HepG2 (cell line): Measurements from ENCODE around the gene PPP1R18. TPM values are rescaled to one million over a fixed set of nuclear protein-coding genes. Genes with fewer than 3 reads are reported as not detected.

ENCODE experiments used
- ATAC-seq: fragments of 200-7000 bp; cut with Tn5 transposase; 3 replicates; pipeline ENCODE4 v1.9.1; 2020; ENCODE audit warnings: mild to moderate bottlenecking, moderate library complexity
- BruUV-seq: library from RNA; stranded (reverse); fragments of 400-500 nt; replicated peaks from 2 replicates; lab custom pipeline; 2021; lab: Mats Ljungman, UMichigan
- CTCF ChIA-PET: fragments of 300-600 bp; formaldehyde crosslinking; extraction: SDS; loops from one replicate; lab custom pipeline; 2021; ENCODE audit warnings: low total read pairs, inconsistent platforms, low intra/inter-chr PET ratio; lab: Yijun Ruan, JAX
- POLR2A ChIA-PET: fragments of 350-600 bp; sonication (Branson Sonifier 250); formaldehyde crosslinking; loops from one replicate; lab custom pipeline; 2020; ENCODE audit warnings: antibody characterized with exemption, inconsistent platforms; lab: Yijun Ruan, JAX
- DNase-seq: peaks from one replicate; pipeline ENCODE4 v3.0.0-alpha.2; 2015; ENCODE audit warnings: low spot score
- FAIRE-seq: peaks from 3 replicates; lab custom pipeline; 2011; peaks lifted over from hg19 to GRCh38; lab: Jason Lieb, UNC
- H2AFZ ChIP-seq: one replicate; pipeline ENCODE4 v1.6.1; 2011; ENCODE audit warnings: low read length, inconsistent platforms
- H3K27ac ChIP-seq: fragments of 300-600 bp; 3 replicates; pipeline ENCODE4 v1.8.0; 2011; ENCODE audit warnings: mixed run types, mild to moderate bottlenecking, mixed read lengths, low read length, inconsistent platforms; ENCODE audit not compliant: insufficient read depth; ENCODE audit errors: extremely low read length
- H3K27me3 ChIP-seq, 2 experiments: fragments of 200-600 bp in 1 of 2; 2 replicates in 1 of 2; 3 replicates in 1 of 2; pipeline versions ENCODE4 v1.6.0 to v1.8.0; 2011; ENCODE audit warnings: low read length in 2 of 2, mild to moderate bottlenecking in 2 of 2, moderate library complexity in 2 of 2, inconsistent platforms in 1 of 2; ENCODE audit not compliant: insufficient read depth in 2 of 2, control insufficient read depth in 1 of 2
- H3K36me3 ChIP-seq, 2 experiments: fragments of 200-600 bp in 1 of 2; replicated peaks in 1 of 2; 2 replicates in 1 of 2; 3 replicates in 1 of 2; pipeline versions ENCODE4 v1.5.1 to v1.8.0; 2011; ENCODE audit warnings: low read length in 2 of 2, inconsistent platforms in 1 of 2; ENCODE audit not compliant: insufficient read depth in 2 of 2, control insufficient read depth in 1 of 2
- H3K4me1 ChIP-seq: 2 replicates; pipeline ENCODE4 v1.5.1; 2012; ENCODE audit warnings: low read length, inconsistent platforms; ENCODE audit not compliant: insufficient read depth
- H3K4me2 ChIP-seq: 2 replicates; pipeline ENCODE4 v1.6.0; 2011; ENCODE audit warnings: low read depth, low read length, inconsistent platforms
- H3K4me3 ChIP-seq, 3 experiments: fragments of 200-600 bp in 1 of 3; sonication (generic), shearing (Covaris generic) in 1 of 3; replicated peaks in 1 of 3; 2 replicates each; pipeline ENCODE4 v1.5.1; 2011 to 2016; ENCODE audit warnings: low read length in 3 of 3, inconsistent platforms in 2 of 3, low read depth in 2 of 3, mild to moderate bottlenecking in 2 of 3, control low read depth in 1 of 3, mixed read lengths in 1 of 3; ENCODE audit not compliant: insufficient read depth in 1 of 3
- H3K79me2 ChIP-seq: one replicate; pipeline ENCODE4 v1.6.1; 2011; ENCODE audit warnings: low read length, inconsistent platforms; ENCODE audit not compliant: insufficient read depth
- H3K9ac ChIP-seq: 2 replicates; pipeline ENCODE4 v1.6.0; 2011; ENCODE audit warnings: mild to moderate bottlenecking, low read depth, low read length, inconsistent platforms; ENCODE audit not compliant: insufficient read depth
- H3K9me3 ChIP-seq: 2 replicates; pipeline ENCODE4 v1.5.1; 2012; ENCODE audit warnings: mild to moderate bottlenecking, low read length
- H4K20me1 ChIP-seq: 2 replicates; pipeline ENCODE4 v1.6.0; 2011; ENCODE audit warnings: inconsistent platforms, mild to moderate bottlenecking, low read length, moderate library complexity; ENCODE audit not compliant: insufficient read depth
- CEBPB ChIP-seq: IDR thresholded peaks from 2 replicates; pipeline ENCODE4 v1.6.1; 2011; ENCODE audit warnings: low read depth, low read length, improper control_type of control experiment, borderline replicate concordance
- ETV6 ChIP-seq: sonication (generic); formaldehyde crosslinking; conservative IDR thresholded peaks from 2 replicates; pipeline ENCODE4 v1.4.0; 2020; ENCODE audit warnings: missing genetic modification reagents
- KDM2A ChIP-seq: sonication (generic); formaldehyde crosslinking; IDR thresholded peaks from 2 replicates; pipeline ENCODE4 v1.4.0; 2020; ENCODE audit warnings: low read depth, missing genetic modification reagents, borderline replicate concordance
- TBL1XR1 ChIP-seq: fragments of 150-350 bp; IDR thresholded peaks from 2 replicates; pipeline ENCODE4 v1.6.1; 2014; ENCODE audit warnings: borderline replicate concordance, low read length; ENCODE audit not compliant: partially characterized antibody
- TBX3 ChIP-seq: fragments of 450-650 bp; IDR thresholded peaks from 2 replicates; pipeline ENCODE4 v1.6.1; 2017; ENCODE audit warnings: antibody characterized with exemption, mild to moderate bottlenecking, inconsistent platforms, borderline replicate concordance
- ZNF773 ChIP-seq: sonication (generic); formaldehyde crosslinking; IDR thresholded peaks from 2 replicates; pipeline ENCODE4 v1.4.0; 2020; ENCODE audit warnings: missing genetic modification reagents, borderline replicate concordance
- WGBS: methylation state at CpG from one replicate; pipeline ENCODE4 v1.1.6; 2017; ENCODE audit warnings: low lambda C conversion rate; 5-methylcytosine and 5-hydroxymethylcytosine counted together
- in situ Hi-C: cut with HindIII; loops from 2 replicates; pipeline ENCODE4 v1.10.0; 2017; ENCODE audit warnings: low pct_unique_long_range_greater_than_20kb; ENCODE audit not compliant: extremely low pct_ligation_motif_present
- intact Hi-C: fragments of 100-400 bp; cut with micrococcal nuclease; formaldehyde crosslinking; loops from one replicate; pipeline ENCODE4 v1.10.0; 2022; ENCODE audit not compliant: unreplicated experiment
- polyA plus RNA-seq, 8 experiments: library from polyadenylated mRNA; depleted of rRNA in 3 of 8; stranded (reverse) in 7 of 8; unstranded in 1 of 8; fragments of >200 nt; fragmentation: Illumina TruSeq in 4 of 8; extraction: Trizol in 4 of 8; gene quantifications; 2 replicates each; pipeline versions ENCODE4 v1.2.1 to v1.2.3, GENCODE V29; 2011 to 2016; ENCODE audit warnings: low read depth in 4 of 8, missing spikeins in 1 of 8, mixed read lengths in 1 of 8; ENCODE audit not compliant: insufficient read depth in 1 of 8
- total RNA-seq, 5 experiments: library from RNA; depleted of rRNA; stranded (reverse); fragments of >200 nt; fragmentation: Illumina TruSeq; extraction: Trizol; gene quantifications; 2 replicates each; pipeline ENCODE4 v1.2.3, GENCODE V29; 2016; ENCODE audit warnings: low read depth in 1 of 5
- TF ChIP-seq, protein P1 (sequence below): sonication (generic); formaldehyde crosslinking; IDR thresholded peaks from 2 replicates; pipeline ENCODE4 v1.4.0; 2020; ENCODE audit warnings: mild to moderate bottlenecking, missing genetic modification reagents
- TF ChIP-seq, protein P2 (sequence below): sonication (generic); formaldehyde crosslinking; IDR thresholded peaks from 2 replicates; pipeline ENCODE4 v1.4.0; 2020; ENCODE audit warnings: missing genetic modification reagents, mild to moderate bottlenecking, borderline replicate concordance
- TF ChIP-seq, protein P3 (sequence below): sonication (generic); formaldehyde crosslinking; conservative IDR thresholded peaks from 2 replicates; pipeline ENCODE4 v1.4.0; 2020; ENCODE audit warnings: missing genetic modification reagents

The PPP1R18 gene
- total and polyA plus RNA-seq, 2 of the 13 experiments (the other 11 are each of a cell fraction or from before 2014, with no cell fraction given): 4.9 to 9.2 TPM

DNA sequence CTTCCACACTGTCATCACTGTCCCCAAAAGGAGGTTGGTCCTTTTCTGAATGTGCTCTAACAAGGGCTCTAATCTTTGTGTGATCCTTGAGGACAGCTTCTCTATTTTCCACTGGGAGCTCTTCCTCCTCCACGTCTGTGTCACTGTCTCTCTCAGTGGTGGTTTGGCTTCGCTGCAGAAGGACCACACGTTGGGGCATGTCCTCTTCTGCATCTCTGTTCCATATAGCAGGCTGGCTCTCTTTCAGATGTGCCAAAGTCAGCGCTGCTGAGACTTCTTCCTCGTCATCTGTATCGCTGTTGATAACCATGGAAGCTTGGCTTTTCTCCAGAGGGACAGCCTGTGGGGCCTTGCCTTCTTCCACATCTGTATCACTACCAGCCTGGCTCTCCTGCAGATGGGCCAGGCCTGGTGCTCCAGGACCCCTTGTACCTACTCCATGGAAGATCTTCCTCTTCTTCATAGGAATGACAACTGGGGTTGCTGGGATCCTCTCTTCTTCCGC lies 26.0 kb upstream of the PPP1R18 start:
- FAIRE-seq: no peak

GRCh38 chr6:30711758-30712380 lies 25.4 kb upstream of the PPP1R18 start:
- BruUV-seq: no TSS peak
- no peak overlapping the region for H3K27ac ChIP-seq
- WGBS: 91% methylated on average over 1 of the region's 1 CpG
- H3K4me2 ChIP-seq: no peak overlapping the region
- H3K4me1 ChIP-seq: peaks cover 20% of the 10 kb centered on the region
- peaks cover 27 to 54% of the 10 kb centered on the region in 2 experiments for H3K36me3 ChIP-seq
- ChIA-PET POLR2A (interaction anchor here (1.3 kb wide), 1 partner anchor 21 kb away, joined by 3 read pairs; the partner anchor contains the start of gene NRM), CTCF (no interaction called here)
- no peak overlapping the region for H2AFZ ChIP-seq
- intact Hi-C loops: no loop called here
- no peak overlapping the region for H3K9ac ChIP-seq
- H4K20me1 ChIP-seq: no peaks in the 10 kb centered on the region
- DNase-seq (no peak), FAIRE-seq (no peak), ATAC-seq (no peak)
- H3K27me3 ChIP-seq: no peaks in the 10 kb centered on the region; a peak in 1 of 5 replicates
- no peaks in the 10 kb centered on the region for H3K9me3 ChIP-seq
- no peaks in the 10 kb centered on the region for H3K79me2 ChIP-seq
- in situ Hi-C loops: no loop called here
- no peak overlapping the region for H3K4me3 ChIP-seq
- TF ChIP-seq ETV6 (CRISPR knock-in tag) (no peak), KDM2A (CRISPR knock-in tag) (no peak), TBX3 (no peak)
- TF ChIP-seq, protein P1, sequence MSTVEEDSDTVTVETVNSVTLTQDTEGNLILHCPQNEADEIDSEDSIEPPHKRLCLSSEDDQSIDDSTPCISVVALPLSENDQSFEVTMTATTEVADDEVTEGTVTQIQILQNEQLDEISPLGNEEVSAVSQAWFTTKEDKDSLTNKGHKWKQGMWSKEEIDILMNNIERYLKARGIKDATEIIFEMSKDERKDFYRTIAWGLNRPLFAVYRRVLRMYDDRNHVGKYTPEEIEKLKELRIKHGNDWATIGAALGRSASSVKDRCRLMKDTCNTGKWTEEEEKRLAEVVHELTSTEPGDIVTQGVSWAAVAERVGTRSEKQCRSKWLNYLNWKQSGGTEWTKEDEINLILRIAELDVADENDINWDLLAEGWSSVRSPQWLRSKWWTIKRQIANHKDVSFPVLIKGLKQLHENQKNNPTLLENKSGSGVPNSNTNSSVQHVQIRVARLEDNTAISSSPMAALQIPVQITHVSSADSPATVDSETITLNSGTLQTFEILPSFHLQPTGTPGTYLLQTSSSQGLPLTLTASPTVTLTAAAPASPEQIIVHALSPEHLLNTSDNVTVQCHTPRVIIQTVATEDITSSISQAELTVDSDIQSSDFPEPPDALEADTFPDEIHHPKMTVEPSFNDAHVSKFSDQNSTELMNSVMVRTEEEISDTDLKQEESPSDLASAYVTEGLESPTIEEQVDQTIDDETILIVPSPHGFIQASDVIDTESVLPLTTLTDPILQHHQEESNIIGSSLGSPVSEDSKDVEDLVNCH: no peak
- TF ChIP-seq, protein P2, sequence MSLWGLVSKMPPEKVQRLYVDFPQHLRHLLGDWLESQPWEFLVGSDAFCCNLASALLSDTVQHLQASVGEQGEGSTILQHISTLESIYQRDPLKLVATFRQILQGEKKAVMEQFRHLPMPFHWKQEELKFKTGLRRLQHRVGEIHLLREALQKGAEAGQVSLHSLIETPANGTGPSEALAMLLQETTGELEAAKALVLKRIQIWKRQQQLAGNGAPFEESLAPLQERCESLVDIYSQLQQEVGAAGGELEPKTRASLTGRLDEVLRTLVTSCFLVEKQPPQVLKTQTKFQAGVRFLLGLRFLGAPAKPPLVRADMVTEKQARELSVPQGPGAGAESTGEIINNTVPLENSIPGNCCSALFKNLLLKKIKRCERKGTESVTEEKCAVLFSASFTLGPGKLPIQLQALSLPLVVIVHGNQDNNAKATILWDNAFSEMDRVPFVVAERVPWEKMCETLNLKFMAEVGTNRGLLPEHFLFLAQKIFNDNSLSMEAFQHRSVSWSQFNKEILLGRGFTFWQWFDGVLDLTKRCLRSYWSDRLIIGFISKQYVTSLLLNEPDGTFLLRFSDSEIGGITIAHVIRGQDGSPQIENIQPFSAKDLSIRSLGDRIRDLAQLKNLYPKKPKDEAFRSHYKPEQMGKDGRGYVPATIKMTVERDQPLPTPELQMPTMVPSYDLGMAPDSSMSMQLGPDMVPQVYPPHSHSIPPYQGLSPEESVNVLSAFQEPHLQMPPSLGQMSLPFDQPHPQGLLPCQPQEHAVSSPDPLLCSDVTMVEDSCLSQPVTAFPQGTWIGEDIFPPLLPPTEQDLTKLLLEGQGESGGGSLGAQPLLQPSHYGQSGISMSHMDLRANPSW (CRISPR knock-in tag): no peak

More for the DNA sequence above, 26.0 kb upstream of the PPP1R18 start:
- no TSS peak for BruUV-seq
- H3K27me3 ChIP-seq: no peaks in the 10 kb centered on the region; a peak in 1 of 5 replicates
- H3K79me2 ChIP-seq: no peaks in the 10 kb centered on the region
- H3K4me3 ChIP-seq: no peak overlapping the region
- no peaks in the 10 kb centered on the region for H3K9me3 ChIP-seq
- H3K4me1 ChIP-seq: peaks cover 21% of the 10 kb centered on the region
- in situ Hi-C loops: no loop called here
- no peak for DNase-seq
- POLR2A ChIA-PET: no interaction called here
- WGBS: 96% methylated on average over 7 of the region's 7 CpGs
- CTCF ChIA-PET: no interaction called here
- TF ChIP-seq TBL1XR1 (no peak), ZNF773 (CRISPR knock-in tag) (no peak), CEBPB (no peak)
- TF ChIP-seq, protein P3, sequence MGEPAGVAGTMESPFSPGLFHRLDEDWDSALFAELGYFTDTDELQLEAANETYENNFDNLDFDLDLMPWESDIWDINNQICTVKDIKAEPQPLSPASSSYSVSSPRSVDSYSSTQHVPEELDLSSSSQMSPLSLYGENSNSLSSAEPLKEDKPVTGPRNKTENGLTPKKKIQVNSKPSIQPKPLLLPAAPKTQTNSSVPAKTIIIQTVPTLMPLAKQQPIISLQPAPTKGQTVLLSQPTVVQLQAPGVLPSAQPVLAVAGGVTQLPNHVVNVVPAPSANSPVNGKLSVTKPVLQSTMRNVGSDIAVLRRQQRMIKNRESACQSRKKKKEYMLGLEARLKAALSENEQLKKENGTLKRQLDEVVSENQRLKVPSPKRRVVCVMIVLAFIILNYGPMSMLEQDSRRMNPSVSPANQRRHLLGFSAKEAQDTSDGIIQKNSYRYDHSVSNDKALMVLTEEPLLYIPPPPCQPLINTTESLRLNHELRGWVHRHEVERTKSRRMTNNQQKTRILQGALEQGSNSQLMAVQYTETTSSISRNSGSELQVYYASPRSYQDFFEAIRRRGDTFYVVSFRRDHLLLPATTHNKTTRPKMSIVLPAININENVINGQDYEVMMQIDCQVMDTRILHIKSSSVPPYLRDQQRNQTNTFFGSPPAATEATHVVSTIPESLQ (CRISPR knock-in tag): no peak
- no peak overlapping the region for H3K27ac ChIP-seq
- intact Hi-C loops: no loop called here
- no peak for ATAC-seq
- no peak overlapping the region for H3K9ac ChIP-seq
- H3K36me3 ChIP-seq: peaks cover 25 to 49% of the 10 kb centered on the region in 2 experiments
- no peaks in the 10 kb centered on the region for H4K20me1 ChIP-seq
- no peak overlapping the region for H3K4me2 ChIP-seq
- no peak overlapping the region for H2AFZ ChIP-seq
